Neural progenitor cell (in vitro differentiated cells): Measurements from ENCODE around the gene DRC3. TPM values are rescaled to one million over a fixed set of nuclear protein-coding genes. Genes with fewer than 3 reads are reported as not detected.

Source experiments
- DNase-seq: peaks from one replicate; pipeline ENCODE4 v3.0.0-alpha.2; 2016; ENCODE audit warnings: low spot score
- H2AFZ ChIP-seq: fragments of 200-600 bp; sonication (generic); replicated peaks from 2 replicates; pipeline ENCODE4 v1.6.1; 2016; ENCODE audit warnings: antibody characterized with exemption
- H3F3A ChIP-seq: fragments of 200-600 bp; sonication (generic); 2 replicates; pipeline ENCODE4 v1.6.1; 2016; ENCODE audit warnings: antibody characterized with exemption, low read depth
- H3K27ac ChIP-seq: fragments of 200-600 bp; sonication (generic); 2 replicates; pipeline ENCODE4 v1.5.1; 2016; ENCODE audit warnings: mild to moderate bottlenecking
- H3K27me3 ChIP-seq: fragments of 200-600 bp; sonication (generic); 2 replicates; pipeline ENCODE4 v1.6.1; 2016; ENCODE audit warnings: mild to moderate bottlenecking, moderate library complexity
- H3K36me3 ChIP-seq: fragments of 200-600 bp; sonication (generic); 2 replicates; pipeline ENCODE4 v1.5.1; 2016
- H3K4me1 ChIP-seq: fragments of 200-600 bp; sonication (generic); 2 replicates; pipeline ENCODE4 v1.6.1; 2016; ENCODE audit warnings: mixed run types
- H3K4me2 ChIP-seq: fragments of 200-600 bp; sonication (generic); 2 replicates; pipeline ENCODE4 v1.6.1; 2016
- H3K4me3 ChIP-seq: fragments of 200-600 bp; sonication (generic); 2 replicates; pipeline ENCODE4 v1.5.1; 2016
- H3K79me2 ChIP-seq: fragments of 200-600 bp; sonication (generic); 2 replicates; pipeline ENCODE4 v1.6.1; 2016; ENCODE audit warnings: low read depth
- H3K9ac ChIP-seq: fragments of 200-600 bp; sonication (generic); 2 replicates; pipeline ENCODE4 v1.6.1; 2016
- H3K9me3 ChIP-seq: fragments of 200-600 bp; sonication (generic); 2 replicates; pipeline ENCODE4 v1.5.1; 2016; ENCODE audit warnings: low read depth
- H4K20me1 ChIP-seq: fragments of 200-600 bp; sonication (generic); 2 replicates; pipeline ENCODE4 v1.6.1; 2016; ENCODE audit warnings: low read depth
- H3K27ac Mint-ChIP-seq: 3 replicates; pipeline ENCODE4 v1.8.0; 2021; ENCODE audit warnings: mixed read lengths
- H3K27me3 Mint-ChIP-seq: 2 replicates; pipeline ENCODE4 v1.8.0; 2022; ENCODE audit warnings: low read depth, mild to moderate bottlenecking, inconsistent platforms, moderate library complexity, mixed read lengths; ENCODE audit not compliant: insufficient read depth
- H3K36me3 Mint-ChIP-seq: 3 replicates; pipeline ENCODE4 v1.8.0; 2021; ENCODE audit warnings: mixed read lengths
- H3K4me1 Mint-ChIP-seq: 3 replicates; pipeline ENCODE4 v1.8.0; 2021; ENCODE audit warnings: mixed read lengths
- H3K4me3 Mint-ChIP-seq: 3 replicates; pipeline ENCODE4 v1.8.0; 2021; ENCODE audit warnings: mild to moderate bottlenecking, moderate library complexity, mixed read lengths
- H3K9me3 Mint-ChIP-seq: 3 replicates; pipeline ENCODE4 v1.8.0; 2020; ENCODE audit warnings: mixed read lengths
- CTCF ChIP-seq: fragments of 200-600 bp; sonication (generic); IDR thresholded peaks from 2 replicates; pipeline ENCODE4 v1.5.1; 2017; ENCODE audit warnings: antibody characterized with exemption, mild to moderate bottlenecking
- EZH2 ChIP-seq: fragments of 200-600 bp; sonication (generic); IDR thresholded peaks from 2 replicates; pipeline ENCODE4 v1.6.1; 2017; ENCODE audit warnings: antibody characterized with exemption, mild to moderate bottlenecking, moderate library complexity
- EZH2phosphoT487 ChIP-seq: fragments of 200-600 bp; sonication (generic); IDR thresholded peaks from 2 replicates; pipeline ENCODE4 v1.6.1; 2017; ENCODE audit warnings: antibody characterized with exemption
- total RNA-seq: library from RNA; depleted of rRNA; stranded (reverse); fragments of >200 nt; gene quantifications from 2 replicates; pipeline ENCODE4 v1.2.3, GENCODE V29; 2015; ENCODE audit warnings: low replicate concordance

The DRC3 gene
- total RNA-seq, 1 donor from 2014 or later: 0.07 TPM

GRCh38 chr17:17987901-17988300 is 15.2 kb downstream of the DRC3 start:
- Histone ChIP-seq H3K27me3 (no peaks in the 10 kb centered on the region), H3F3A (no peaks in the 10 kb centered on the region), H3K9me3 (no peaks in the 10 kb centered on the region), H3K4me3 (no peak overlapping the region), H3K79me2 (no peaks in the 10 kb centered on the region), H4K20me1 (no peaks in the 10 kb centered on the region), H2AFZ (no peak overlapping the region), H3K9ac (no peak overlapping the region), H3K36me3 (no peaks in the 10 kb centered on the region), H3K4me1 (no peaks in the 10 kb centered on the region), H3K4me2 (no peak overlapping the region), H3K27ac (no peak overlapping the region)
- no peak overlapping the region for H3K4me3 Mint-ChIP-seq
- no peaks in the 10 kb centered on the region for H3K4me1 Mint-ChIP-seq
- no peaks in the 10 kb centered on the region for H3K36me3 Mint-ChIP-seq
- H3K27me3 Mint-ChIP-seq: peaks cover 4% of the 10 kb centered on the region
- DNase-seq: no peak
- no peaks in the 10 kb centered on the region for H3K9me3 Mint-ChIP-seq
- no peak for TF ChIP-seq EZH2phosphoT487
- TF ChIP-seq EZH2: no peak
- TF ChIP-seq CTCF: no peak
- H3K27ac Mint-ChIP-seq: no peak overlapping the region

GRCh38 chr17:17988427-17988945 is 15.8 kb downstream of the DRC3 start:
- H4K20me1 ChIP-seq: no peaks in the 10 kb centered on the region
- no peaks in the 10 kb centered on the region for H3K9me3 Mint-ChIP-seq
- no peak overlapping the region for H3K27ac ChIP-seq
- no peaks in the 10 kb centered on the region for H3K9me3 ChIP-seq
- H3K27me3 ChIP-seq: no peaks in the 10 kb centered on the region
- H3K27me3 Mint-ChIP-seq: peaks cover 4% of the 10 kb centered on the region
- H3K36me3 Mint-ChIP-seq: no peaks in the 10 kb centered on the region
- H3K4me3 Mint-ChIP-seq: no peak overlapping the region
- H2AFZ ChIP-seq: no peak overlapping the region
- H3K4me1 ChIP-seq: no peaks in the 10 kb centered on the region
- no peaks in the 10 kb centered on the region for H3K4me1 Mint-ChIP-seq
- no peak for DNase-seq
- no peak overlapping the region for H3K9ac ChIP-seq
- no peaks in the 10 kb centered on the region for H3K36me3 ChIP-seq
- no peaks in the 10 kb centered on the region for H3K79me2 ChIP-seq
- H3K4me2 ChIP-seq: no peak overlapping the region
- no peak overlapping the region for H3K4me3 ChIP-seq
- H3F3A ChIP-seq: no peaks in the 10 kb centered on the region
- TF ChIP-seq EZH2phosphoT487: no peak
- TF ChIP-seq CTCF: no peak
- TF ChIP-seq EZH2: no peak
- no peak overlapping the region for H3K27ac Mint-ChIP-seq

DNA sequence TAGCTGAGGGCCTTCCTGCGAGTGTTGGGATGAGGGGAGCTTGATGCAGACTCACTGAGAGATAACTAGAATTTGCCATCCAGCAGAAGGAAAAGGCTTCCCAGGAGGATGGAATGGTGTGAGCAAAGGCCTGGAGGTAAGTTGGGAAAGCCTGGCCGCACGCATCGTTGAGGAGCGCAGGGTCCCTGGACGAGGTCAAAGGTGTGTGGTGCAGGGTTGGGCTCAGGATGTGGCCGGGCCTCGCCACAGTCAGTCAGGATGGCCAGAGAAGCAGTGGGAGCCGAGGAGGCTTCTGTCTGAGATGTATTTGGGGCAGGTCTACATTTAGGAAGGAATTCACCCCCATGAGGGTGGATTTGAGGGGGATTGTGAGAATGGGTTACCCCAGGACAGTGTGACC is 16.4 kb downstream of the DRC3 start:
- Histone ChIP-seq H2AFZ (no peak overlapping the region), H3K9ac (no peak overlapping the region), H3K27ac (no peak overlapping the region), H4K20me1 (no peaks in the 10 kb centered on the region), H3F3A (no peaks in the 10 kb centered on the region), H3K4me2 (no peak overlapping the region), H3K4me3 (no peak overlapping the region), H3K27me3 (no peaks in the 10 kb centered on the region), H3K4me1 (no peaks in the 10 kb centered on the region), H3K9me3 (no peaks in the 10 kb centered on the region), H3K36me3 (no peaks in the 10 kb centered on the region), H3K79me2 (no peaks in the 10 kb centered on the region)
- no peak for TF ChIP-seq EZH2phosphoT487
- no peak for TF ChIP-seq CTCF
- TF ChIP-seq EZH2: no peak
- Mint-ChIP-seq H3K4me1 (no peaks in the 10 kb centered on the region), H3K36me3 (no peaks in the 10 kb centered on the region), H3K27ac (no peak overlapping the region), H3K4me3 (no peak overlapping the region), H3K9me3 (no peaks in the 10 kb centered on the region), H3K27me3 (peaks cover 4% of the 10 kb centered on the region)
- no peak for DNase-seq
